Stimulated activated CD8-positive, alpha-beta memory T cell treated with anti-CD3 and anti-CD28 coated beads, Interleukin-7, amount 100 ng/mL, for 24 hours (primary cell): ENCODE data around the gene KMT5B.

Source experiments
- DNase-seq: peaks from one replicate; pipeline ENCODE4 v3.0.0-alpha.2; 2020; ENCODE audit warnings: low read depth

The KMT5B gene

DNA sequence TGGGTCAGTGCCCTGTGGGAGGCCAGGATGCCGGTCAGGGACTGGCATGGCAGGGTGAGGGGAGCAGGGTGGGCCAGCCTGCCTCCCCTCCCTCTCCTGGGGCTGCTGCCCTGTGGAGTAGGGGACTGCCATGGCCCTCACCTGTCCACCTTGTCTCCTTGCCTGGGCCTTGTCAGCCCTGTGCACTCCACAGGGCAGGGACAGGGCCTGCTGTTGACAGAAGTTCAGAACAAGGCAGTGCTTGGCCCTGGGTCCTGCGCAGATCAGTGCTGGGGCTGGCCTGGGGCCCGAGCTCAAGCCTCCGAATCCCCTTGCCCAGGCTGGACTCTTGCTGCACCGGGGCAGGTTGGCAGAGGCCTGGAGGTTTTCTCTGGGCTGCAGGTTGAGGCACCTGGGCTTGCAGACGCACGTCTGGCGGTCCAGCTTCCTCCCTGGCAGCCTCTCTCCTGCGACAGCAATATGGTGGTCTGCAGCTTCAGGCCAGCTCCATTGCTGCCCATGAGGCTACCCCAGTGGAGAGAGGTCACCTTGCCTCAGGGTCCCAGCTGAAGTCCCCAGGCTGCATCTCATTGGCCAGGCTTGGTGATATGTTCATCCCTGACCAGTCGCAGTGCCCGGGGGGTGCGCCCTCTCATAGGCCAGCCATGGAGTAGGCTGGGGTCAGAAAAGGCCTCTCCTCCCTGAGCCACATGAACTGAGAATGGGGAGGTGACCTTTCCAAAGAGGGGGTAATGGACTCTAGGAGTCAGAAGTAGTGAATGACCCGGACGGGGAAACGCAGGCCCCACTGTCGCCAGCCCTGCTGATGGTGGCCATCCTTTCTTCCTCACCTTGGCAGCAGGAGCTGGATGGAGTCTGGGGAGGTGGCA is 70.4 kb downstream of the KMT5B start:
- no peak for DNase-seq

DNA sequence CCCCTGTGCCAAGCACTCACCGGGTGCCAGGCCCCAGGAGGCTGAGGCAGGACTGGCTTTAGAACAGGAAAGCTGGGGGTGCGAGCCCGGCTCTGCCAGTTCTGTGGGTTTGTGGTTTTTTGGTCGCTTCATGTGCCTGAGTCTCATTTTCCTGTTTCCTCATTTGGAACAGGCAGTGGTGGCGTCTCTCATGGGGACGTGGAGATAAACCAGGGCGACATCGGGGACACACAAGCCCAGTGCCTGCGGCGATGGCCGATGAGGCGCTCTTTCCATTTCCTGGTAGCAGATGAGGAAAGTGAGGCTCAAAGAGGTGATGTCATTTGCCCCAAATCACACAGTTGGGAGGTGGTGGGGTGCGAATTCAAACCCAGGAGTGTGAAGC is 71.1 kb downstream of the KMT5B start:
- DNase-seq, result peak; percentile 11

DNA sequence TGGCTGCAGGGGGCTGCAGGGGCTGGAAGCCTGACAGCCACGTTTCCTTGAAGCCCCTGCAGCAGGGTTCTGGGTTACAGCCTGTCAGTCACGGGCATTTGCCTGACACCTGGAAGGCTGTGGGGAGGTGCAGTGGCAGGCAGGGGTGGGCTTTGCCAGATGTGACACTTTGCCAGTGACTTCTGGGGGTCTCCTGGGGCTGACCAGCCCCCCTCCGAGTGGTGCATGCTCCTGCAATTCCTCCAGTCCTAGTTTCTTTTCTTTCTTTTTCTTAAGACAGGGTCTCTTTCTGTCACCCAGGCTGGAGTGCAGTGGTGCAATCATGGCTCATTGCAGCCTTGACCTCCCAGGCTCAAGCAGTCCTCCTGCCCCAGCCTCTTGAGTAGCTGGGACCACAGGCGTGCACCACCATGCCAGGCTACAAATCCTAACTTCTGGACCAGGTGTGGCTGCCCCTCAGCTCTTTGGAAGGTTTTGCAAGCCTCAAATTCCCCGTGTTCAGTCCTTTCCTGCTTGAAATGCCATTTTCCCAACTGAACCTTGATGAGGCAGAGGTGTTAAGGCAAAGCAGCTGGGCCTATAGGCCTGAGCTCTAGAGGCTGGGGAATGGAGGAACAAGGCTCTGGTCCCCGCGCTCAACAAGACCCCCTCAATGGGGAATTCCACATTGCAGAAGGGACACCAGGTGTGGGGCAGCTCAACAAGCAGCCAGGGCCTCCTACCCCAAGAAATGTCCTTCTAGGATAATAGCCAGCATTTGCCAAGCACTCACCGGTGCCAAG is 71.7 kb downstream of the KMT5B start:
- no peak for DNase-seq

DNA sequence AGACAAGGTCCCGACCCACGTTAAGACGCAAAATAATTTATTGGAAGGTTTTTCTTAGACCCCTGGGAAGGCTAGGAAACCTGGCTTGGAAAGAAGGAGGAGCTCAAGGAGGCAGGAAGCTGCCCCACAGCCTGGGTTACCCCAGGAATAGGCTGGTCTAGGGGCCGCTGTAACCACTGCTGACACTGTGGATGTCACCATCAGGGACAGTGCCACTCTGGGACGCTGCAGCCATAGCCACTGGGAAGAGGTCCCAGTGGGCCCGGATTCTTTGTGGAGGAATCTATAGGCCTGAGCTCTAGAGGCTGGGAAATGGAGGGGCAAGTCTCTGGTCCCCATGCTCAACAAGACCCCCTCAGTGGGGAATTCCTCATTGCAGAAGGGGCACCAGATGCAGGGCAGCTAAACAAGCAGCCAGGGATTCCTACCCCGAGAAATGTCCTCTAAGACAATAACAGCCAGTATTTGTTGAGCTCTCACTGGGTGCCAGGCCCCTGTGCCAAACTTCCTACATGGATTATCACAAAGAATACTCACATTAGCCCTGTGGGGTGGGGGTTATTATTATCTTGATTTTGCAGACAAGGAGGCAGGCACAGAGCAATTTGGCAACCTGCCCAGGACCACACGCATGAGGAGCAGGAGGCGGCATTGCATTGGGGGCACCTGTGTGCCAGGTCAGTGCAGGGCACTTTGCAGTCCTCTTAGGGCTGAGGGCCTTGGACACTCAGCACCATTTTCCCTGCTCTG is 72.4 kb downstream of the KMT5B start:
- no peak for DNase-seq

DNA sequence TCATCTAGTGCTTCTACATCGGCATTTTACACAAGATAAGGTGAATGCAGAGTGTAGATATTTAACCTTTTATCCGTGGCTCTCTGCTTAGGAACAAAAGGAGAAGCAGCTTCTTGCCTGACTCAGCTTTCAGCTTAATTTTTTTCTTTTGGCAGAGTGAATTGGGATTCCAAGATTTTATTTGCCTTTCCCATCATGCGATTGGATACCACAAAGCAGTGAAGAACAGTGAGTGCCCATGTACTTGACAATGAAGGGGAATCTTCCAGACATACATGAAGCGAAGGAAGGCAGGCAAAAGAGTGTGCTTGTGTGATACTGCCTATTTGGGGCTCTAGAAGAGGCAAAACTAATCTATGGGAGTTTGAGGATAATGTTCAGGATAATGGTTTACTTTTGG is 74.9 kb downstream of the KMT5B start:
- no peak for DNase-seq

DNA sequence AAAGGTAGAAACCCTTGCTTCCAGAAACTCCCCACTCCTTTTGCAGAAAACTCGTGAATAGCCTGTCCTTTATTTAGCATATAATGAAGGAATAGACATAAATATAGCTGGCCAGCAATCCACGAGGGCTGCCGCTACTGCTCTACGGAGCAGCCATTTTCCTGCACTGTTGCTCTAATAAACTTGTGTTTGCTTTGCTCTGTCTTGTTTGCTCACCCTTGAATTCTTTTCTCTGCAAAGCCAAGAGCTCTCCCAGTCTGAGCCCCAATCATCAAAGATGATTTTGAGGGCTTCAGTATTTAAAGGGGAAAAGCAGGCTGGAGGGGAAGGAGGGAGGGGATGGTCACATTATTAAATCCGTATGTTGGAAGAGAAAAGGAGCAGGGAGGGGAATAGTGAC is 75.3 kb downstream of the KMT5B start:
- DNase-seq, result no peak

DNA sequence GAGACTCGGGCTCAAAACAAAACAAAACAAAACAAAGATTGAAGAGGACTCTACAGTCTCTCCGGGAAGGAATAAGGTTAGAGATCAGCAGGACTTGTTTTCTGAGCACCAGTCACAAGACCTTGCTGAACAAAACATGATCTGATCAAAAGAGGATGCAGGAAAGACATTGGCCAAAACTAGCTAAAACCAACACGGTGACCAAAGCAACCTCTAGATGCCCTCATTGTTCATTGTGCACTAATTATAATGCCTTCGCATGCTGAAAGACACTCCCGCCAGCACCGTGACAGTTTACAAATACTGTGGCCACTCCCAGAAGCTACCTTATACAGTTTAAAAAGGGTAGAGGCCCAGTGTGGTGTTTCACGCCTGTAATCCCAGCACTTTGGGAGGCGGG is 76.2 kb downstream of the KMT5B start:
- no peak for DNase-seq

DNA sequence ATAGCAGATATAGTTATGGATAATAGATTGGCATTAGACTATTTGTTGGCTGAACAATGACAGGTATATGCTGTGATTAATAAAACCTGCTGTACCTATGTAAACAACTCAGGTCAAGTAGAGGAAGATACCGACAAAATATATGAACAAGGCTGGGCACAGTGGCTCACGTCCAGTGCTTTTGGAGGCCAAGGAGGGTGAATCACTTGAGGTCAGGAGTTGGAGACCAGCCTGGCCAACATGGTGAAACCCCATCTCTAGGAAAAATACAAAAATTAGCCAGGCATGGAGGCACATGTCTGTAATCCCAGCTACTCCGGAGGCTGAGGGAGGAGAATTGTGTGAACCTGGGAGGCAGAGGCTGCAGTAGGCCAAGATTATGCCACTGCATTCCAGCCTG is 77.9 kb downstream of the KMT5B start:
- no peak for DNase-seq

DNA sequence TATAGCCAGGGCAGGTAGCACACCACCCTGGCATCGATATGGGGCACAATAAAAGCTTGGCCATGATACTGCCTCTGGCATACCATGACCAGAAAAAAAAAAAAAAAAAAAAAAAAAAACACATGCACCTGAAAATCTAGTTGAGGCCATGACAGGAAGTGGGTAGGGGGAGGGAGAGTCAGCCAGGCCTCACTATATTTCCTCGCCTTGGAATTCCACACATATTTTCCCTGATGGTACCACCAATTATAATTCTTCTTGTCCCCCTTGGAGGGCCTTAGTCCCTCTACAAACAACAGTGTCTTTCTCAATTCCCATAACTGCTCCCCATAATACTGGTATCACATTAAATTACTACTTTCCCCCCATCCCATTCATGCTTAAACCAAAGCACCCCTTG is 79.3 kb downstream of the KMT5B start:
- no peak for DNase-seq

DNA sequence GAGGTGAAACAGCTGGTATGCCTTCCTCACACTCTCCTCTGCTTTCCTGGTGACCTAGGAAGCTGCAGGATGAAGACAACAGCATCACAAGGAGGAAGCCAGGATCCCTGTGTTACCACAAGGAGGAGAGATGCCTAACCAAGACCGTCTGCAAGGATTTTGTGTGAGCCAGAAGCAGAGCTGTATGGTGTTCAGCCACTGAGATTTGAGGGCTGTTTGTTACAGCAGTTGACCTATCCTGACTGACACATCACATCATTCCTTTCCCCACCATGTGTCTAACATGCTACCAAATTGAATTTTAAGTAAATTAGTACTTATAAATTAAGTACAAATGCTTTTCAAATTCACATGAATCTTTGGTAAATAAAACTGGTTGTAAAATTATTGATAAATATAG is 83.0 kb downstream of the KMT5B start:
- no peak for DNase-seq

DNA sequence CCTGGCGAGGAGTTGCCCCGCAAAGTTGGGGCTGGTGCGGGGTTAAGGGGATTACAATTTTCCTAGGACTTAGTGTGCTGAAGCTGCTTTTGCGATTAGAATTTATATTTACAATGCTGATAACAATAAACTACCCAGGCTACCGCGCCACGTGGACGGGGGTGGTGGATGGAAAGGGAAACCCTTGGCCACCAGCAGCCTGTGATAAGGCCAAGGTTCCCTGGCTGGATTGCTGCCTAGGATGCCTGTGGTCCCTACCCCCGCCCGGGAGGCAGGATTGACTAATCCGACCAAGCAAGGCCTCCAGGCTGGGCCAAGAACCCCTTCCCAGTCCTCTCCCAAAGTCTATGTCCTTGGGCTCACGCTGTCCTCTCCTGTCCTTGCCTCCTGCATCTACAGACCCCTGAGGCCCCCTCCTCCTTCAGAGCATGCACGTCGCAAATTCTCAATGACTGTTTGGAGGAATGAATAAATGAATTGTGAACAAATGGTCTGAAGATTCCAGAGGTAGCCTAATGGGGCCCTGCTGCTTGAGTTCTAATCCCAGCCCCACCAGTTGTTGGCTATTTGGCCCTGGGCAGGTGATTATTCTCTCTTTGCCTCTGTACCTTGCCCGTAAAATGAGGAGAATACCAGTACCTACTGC is 84.3 kb downstream of the KMT5B start:
- DNase-seq, result no peak

DNA sequence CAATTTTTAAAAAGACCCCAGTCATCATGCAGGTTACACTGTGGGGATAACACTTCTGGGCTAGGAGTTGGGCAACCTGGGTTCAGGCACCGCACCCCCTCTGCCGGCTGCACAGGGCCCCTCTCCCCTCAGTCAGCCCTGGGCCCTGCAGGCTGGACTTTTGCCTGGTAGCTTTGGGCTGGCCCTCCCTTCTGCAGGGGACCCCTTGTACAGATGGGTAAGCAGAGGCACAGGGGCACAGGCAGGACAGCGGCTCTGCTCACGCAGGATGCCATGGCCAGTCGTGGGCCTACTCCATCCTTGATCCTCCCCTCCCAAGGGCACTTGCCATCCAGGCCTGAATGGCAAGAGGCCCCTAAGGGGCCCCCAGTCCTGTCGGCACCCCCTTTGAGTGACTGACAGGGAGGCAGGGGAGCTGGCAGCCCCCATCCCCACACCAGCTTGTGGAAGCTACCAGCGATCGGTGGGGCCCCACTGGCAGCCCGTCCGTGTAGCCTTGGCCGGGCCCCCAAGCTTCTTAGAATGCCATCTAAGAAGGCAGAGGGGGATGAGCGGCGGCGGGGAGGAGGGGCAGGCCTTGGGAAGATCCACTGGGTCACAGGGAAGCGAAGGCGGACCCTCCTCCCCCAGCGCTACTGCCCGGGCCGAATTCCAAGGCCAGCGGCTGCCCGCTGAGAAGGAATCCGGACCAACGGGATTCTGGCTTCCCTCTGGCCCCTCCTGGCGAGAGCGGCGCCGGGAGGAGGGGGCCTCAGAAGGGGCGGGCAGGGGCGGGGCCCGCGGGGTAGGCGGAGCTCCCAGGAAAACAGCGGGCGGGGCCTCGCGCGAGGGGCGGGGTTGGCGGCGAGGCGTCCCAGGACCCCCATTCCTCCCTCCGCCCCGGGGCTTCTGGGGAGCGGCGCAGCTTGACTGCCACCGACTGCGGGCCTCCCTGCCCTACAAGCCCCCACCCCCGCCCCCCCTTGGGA is 85.1 kb downstream of the KMT5B start:
- DNase-seq, result no peak

DNA sequence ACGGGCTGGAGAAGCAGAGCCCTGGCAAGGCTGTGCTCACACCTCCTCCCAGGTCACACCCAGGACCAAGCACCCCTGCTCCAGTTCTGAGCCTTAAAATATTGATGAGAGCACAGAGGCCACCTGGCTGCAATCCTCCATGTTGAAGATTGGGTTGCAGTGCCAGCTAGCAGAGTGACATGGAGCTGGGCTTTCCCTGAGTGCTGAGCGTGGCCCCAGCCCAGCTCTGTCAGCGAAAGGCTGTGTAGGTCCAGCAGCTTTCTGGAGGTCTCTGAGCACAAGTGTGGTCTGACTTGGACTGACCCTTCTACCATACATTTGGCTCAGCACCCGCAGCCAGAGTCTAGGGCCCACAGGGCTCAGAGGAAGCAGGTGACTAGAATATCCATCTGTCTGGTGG is 87.9 kb downstream of the KMT5B start:
- DNase-seq, result no peak

DNA sequence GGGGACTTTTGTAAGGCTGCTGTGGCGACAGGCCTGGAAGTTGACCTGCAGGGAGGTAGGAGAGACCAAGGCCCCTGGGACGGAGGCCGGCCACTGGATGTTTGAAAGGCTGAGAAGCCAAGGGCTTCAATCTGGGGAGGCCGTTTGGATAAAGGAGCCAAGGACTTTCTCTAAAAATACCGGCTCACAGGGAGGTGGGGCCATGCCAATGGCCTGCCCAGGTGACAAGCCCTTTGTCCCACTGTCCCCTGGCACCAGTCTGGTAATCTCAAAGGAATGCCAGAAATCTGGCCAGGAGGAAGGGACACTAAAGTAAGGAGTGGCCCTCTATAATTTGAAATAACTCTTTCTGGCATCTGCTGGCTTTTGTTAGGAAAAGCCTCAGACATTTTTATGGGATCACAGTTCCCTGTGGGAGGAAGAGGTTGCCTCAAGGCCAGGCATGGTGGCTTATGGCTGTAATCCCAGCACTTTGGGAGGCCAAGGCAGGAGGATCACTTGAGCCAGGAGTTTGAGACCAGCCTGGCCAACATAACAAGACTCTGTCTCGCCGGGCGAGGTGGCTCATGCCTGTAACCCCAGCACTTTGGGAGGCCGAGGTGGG is 90.1 kb downstream of the KMT5B start:
- DNase-seq, result no peak

DNA sequence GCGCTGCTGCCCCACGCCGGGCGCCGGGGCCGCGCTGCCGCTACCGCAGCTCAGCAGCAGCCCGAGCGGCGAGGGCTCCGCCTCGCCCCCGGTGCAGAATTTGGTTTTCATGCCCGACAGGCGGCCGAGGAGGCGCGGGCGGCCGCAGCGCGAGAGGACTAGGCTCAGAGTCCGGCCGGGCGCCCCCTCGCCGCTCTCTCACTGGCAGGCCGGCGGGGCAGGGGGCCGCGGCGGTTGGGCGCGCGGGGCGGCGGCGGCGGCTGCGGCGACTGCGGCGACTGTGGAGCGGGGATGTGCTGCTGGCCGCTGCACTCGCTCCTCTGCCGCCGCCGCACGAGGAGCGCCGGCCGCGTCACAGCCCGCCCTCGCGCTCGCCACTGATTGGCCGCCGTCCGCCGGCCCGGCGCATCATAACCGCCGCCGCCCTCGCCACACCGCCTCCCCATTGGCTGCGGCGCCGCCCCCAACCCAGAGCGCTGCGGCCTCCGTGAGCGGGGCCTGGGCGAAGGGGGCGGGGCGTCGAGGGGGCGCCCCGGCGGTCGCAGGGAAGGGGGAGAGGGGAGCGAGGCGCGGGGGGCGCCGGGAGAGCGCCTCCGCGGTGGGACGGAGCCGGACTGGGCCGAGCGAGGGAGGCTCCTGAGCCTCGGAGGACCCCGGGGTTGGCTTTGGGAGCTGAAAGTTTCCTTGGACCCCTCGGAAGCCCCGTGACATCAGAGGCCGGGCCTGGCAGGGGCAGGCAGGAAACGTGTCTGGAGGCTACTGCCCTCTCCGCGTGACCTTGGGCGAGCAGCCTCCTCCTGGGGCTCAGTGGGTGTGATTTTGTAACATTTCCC is 91.8 kb downstream of the KMT5B start, which contains the start of gene CHKA:
Gene CHKA (minus strand): TSS at position 322 of the 833 bp plus-strand sequence. CDS start 211 bp downstream, at position 111.
- peak; percentile 65 for DNase-seq

DNA sequence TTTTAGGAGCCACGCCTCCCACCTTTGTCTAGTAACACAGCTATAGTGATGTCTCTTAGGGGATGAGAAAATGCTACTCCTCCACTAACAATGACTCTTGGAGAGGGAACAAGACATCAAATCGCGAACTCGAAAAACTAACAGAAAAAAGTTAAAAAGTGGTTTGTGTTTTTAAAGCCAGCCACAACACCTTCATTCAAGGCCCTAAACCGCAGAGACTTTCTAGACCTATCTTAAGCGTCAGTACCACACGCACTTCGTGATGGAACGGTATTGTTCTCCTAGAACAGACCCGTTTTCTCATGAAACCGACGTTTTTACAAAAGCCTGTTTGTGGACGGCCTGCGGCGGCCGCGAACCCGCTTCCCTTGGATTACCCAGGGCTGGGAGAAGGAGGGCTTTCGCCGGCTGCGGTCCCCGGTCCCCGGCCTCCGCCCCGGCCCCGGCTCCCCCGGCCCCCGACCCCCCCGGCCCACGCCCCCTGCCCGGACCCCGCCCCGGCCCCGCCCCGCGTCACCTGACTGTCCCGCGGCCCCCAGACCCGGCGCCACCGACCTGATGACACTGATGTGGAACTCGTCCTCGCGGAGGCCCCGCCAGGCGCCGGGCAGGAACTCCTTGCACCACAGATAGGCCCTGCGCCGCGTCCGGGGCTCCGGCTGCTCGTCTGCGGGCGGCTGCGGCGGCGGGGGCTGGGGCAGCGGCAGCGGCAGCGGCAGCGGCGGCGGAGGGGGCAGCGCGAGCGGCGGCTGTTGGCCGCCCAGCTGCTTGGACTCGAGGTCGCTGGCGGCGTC is 92.6 kb downstream of the KMT5B start:
- DNase-seq, result no peak

DNA sequence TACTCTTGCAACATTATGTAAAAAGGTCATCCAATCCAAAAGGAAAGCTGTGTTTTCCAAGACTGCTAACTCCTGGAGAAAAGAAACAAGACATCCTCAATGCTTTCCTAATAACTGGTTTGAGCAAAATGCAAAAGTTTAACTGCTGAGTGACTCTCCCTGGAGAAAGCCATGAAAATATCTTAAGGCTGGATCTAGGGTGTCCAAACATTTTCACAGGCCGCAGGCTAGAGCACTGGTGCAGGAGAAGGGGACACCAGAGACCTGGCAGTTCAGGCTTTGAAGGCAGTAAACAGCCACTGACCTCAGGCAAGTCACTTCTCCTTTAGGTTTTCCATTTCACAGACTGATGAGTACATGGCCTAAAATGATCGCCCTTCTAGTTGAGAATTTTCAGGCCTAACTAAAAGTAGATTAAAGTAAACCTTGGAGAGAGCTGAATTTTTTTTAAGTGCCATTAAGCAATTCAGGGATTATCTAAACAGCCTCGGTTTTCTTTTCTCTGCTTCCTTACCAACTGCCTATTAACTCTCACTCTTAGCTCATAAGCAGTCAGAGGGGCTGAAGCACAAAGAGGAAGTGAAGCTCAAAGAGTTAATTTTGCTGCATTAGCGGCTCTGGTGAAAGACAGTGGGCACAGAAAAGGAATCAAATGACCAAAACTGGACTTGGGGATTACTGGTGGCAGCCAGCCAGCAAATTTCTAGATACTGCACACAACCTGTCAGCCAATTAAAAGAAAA is 94.2 kb downstream of the KMT5B start:
- no peak for DNase-seq
